Stimulated activated CD8-positive, alpha-beta memory T cell treated with anti-CD3 and anti-CD28 coated beads, Interleukin-2, amount 100 ng/mL, for 1 hour (primary cell): ENCODE measurements around the gene TIMP2.
"Not testable (repeated sequence)": the region's sequence is repeated elsewhere in the genome, so short reads cannot be mapped to it uniquely, and the experiment has no call there.

Experiments
- DNase-seq, 2 donors: peaks; one replicate each; pipeline ENCODE4 v3.0.0-alpha.2; 2020; ENCODE audit warnings: low read depth in 2 of 2

The TIMP2 gene

GRCh38 chr17:78933025-78933958 is 8.1 kb upstream of the TIMP2 start:
- DNase-seq = peak in 1 of 2 donors; percentile 4

- no peak for DNase-seq
These were observed 5.0 kb upstream of the TIMP2 start for GRCh38 chr17:78929908-78930775.

- DNase-seq = no peak
These were observed 722 bp upstream of the TIMP2 start for GRCh38 chr17:78925662-78926555.

- no peak for DNase-seq
These were observed 571 bp downstream of the TIMP2 start for GRCh38 chr17:78924481-78925151.

GRCh38 chr17:78923660-78924453 is 1.3 kb downstream of the TIMP2 start:
- peak in 1 of 2 donors; percentile 26 for DNase-seq

- no peak for DNase-seq
These were observed 2.2 kb downstream of the TIMP2 start for GRCh38 chr17:78922816-78923498.

- no peak for DNase-seq
These were observed 3.7 kb downstream of the TIMP2 start for GRCh38 chr17:78921437-78921971.

- no peak for DNase-seq
These were observed 4.7 kb downstream of the TIMP2 start for GRCh38 chr17:78920528-78920927.

GRCh38 chr17:78919861-78920450 is 5.2 kb downstream of the TIMP2 start:
- no peak for DNase-seq

- DNase-seq = no peak
These were observed 6.2 kb downstream of the TIMP2 start for GRCh38 chr17:78918979-78919378.

- no peak for DNase-seq
These were observed 7.5 kb downstream of the TIMP2 start for GRCh38 chr17:78917451-78918275.

- DNase-seq = no peak
These were observed 9.1 kb downstream of the TIMP2 start for GRCh38 chr17:78915872-78916632.

GRCh38 chr17:78913115-78913514 is 12.1 kb downstream of the TIMP2 start:
- DNase-seq = no peak

GRCh38 chr17:78912082-78912481 is 13.1 kb downstream of the TIMP2 start:
- DNase-seq = no peak

GRCh38 chr17:78911543-78911942 is 13.6 kb downstream of the TIMP2 start:
- DNase-seq = not testable (repeated sequence)

GRCh38 chr17:78910497-78911284 is 14.5 kb downstream of the TIMP2 start:
- DNase-seq = no peak
